Adipocyte (in vitro differentiated cells): ENCODE data around the gene SIK3.
A peak's percentile ranks its signal among the peaks of the same experiment; 100 is the strongest.

Experiments used
- DNase-seq: peaks from one replicate; pipeline ENCODE4 v3.0.0-alpha.2; 2015; ENCODE audit warnings: low read depth
- H3K27me3 ChIP-seq: replicated peaks from 2 replicates; pipeline ENCODE4 v1.7.0; 2013; ENCODE audit warnings: mild to moderate bottlenecking, low read length, moderate library complexity; ENCODE audit not compliant: control insufficient read depth, insufficient read depth
- H3K36me3 ChIP-seq: 2 replicates; pipeline ENCODE4 v1.7.0; 2013; ENCODE audit warnings: low read length, mild to moderate bottlenecking, moderate library complexity; ENCODE audit not compliant: control insufficient read depth, insufficient read depth, severe bottlenecking
- H3K4me1 ChIP-seq: 2 replicates; pipeline ENCODE4 v1.7.0; 2013; ENCODE audit warnings: mild to moderate bottlenecking, low read length, moderate library complexity; ENCODE audit not compliant: control insufficient read depth, insufficient read depth
- H3K4me3 ChIP-seq: 2 replicates; pipeline ENCODE4 v1.7.0; 2013; ENCODE audit warnings: mild to moderate bottlenecking, low read length, moderate library complexity
- H3K9ac ChIP-seq: 2 replicates; pipeline ENCODE4 v1.7.0; 2013; ENCODE audit warnings: mild to moderate bottlenecking, low read length, moderate library complexity
- H3K9me3 ChIP-seq: 2 replicates; pipeline ENCODE4 v1.7.0; 2013; ENCODE audit warnings: mild to moderate bottlenecking, low read length, moderate library complexity; ENCODE audit not compliant: control insufficient read depth

The SIK3 gene

DNA sequence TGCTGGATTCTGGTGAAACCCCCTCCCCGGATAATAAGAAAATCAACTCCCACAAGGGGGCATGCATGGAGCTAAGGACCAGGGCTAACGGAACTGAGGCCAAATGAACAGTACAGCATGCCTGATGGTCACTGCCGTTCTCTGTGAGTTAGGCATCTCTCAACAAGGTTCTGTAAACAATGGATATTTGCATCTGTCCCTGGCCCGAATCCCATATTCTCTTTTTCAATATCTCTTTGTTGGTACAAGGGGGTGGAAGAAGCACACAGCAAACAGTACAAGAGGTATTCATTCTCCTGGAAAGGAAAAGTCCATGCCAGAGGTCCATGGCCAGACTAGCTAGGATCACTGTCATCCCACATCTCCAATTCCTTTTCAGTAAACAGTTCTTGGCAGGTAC, 228.6 kb downstream of the SIK3 start:
- Histone ChIP-seq H3K36me3 (peaks cover 54% of the 10 kb centered on the region), H3K9me3 (no peaks in the 10 kb centered on the region), H3K9ac (no peak overlapping the region), H3K4me1 (peaks cover 56% of the 10 kb centered on the region), H3K27me3 (no peaks in the 10 kb centered on the region), H3K4me3 (no peak overlapping the region)
- DNase-seq = no peak

DNA sequence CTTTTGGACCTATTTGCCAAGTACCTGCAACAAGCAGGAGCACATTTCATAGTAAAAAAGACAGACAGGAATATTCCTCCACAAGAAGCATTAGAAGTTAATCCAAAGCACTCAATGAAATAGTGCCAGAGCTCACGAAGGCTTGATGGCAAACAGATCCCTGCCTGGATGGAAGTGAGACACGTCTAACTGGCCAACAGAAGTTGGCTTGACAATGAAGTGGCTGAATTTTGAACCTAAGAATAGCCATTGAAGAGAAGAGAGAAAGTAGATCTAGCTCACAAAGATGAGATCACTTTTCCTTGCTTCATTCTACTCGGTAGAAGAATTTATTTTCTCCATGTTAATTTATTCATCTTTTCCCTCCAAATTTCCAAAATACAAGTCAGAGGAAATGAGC, 230.2 kb downstream of the SIK3 start:
- Histone ChIP-seq H3K9me3 (no peaks in the 10 kb centered on the region), H3K4me3 (no peak overlapping the region), H3K36me3 (peaks cover 62% of the 10 kb centered on the region), H3K9ac (no peak overlapping the region), H3K27me3 (no peaks in the 10 kb centered on the region), H3K4me1 (peaks cover 50% of the 10 kb centered on the region)
- no peak for DNase-seq

GRCh38 chr11:116867619-116868018, 230.6 kb downstream of the SIK3 start:
- DNase-seq = no peak
- peaks cover 58% of the 10 kb centered on the region for H3K36me3 ChIP-seq
- no peaks in the 10 kb centered on the region for H3K9me3 ChIP-seq
- H3K27me3 ChIP-seq = no peaks in the 10 kb centered on the region
- H3K4me3 ChIP-seq = no peak overlapping the region
- no peak overlapping the region for H3K9ac ChIP-seq
- H3K4me1 ChIP-seq = peaks cover 50% of the 10 kb centered on the region

DNA sequence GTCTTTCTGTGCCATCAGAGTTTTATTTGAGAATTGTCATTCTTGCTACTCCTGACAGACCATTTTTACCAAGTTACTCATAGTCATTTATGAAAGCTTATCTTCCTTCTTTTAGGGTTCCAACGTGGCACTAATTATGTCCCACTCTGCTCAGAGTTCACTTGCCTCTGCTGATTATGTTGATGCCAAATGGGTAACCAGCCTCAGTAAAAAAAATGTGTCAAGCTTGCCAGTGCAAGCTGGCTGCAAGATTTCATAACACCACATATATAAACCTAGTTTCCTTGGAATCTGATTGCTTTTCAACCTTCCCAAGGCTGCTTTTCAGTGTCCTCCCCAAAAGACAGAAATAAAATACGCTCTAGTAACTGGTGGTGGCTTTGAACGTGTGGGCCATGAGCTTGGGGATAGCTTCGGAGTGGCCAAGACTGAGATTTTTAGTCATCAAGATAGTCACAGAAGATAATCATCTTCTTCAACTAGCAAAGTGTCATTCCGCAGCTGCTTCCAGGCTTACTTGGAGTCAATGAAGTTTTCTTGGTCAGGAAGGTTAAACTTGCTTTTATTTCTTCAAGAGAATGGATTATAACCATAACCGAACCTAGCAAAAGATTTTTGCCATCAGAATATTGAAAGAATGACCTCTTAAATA, 231.3 kb downstream of the SIK3 start:
- H3K27me3 ChIP-seq = no peaks in the 10 kb centered on the region
- peaks cover 50% of the 10 kb centered on the region for H3K4me1 ChIP-seq
- DNase-seq = peak; percentile 18
- H3K4me3 ChIP-seq = no peak overlapping the region
- H3K9me3 ChIP-seq = no peaks in the 10 kb centered on the region
- H3K36me3 ChIP-seq = peaks cover 57% of the 10 kb centered on the region
- H3K9ac ChIP-seq = peak overlapping the region; percentile 73

DNA sequence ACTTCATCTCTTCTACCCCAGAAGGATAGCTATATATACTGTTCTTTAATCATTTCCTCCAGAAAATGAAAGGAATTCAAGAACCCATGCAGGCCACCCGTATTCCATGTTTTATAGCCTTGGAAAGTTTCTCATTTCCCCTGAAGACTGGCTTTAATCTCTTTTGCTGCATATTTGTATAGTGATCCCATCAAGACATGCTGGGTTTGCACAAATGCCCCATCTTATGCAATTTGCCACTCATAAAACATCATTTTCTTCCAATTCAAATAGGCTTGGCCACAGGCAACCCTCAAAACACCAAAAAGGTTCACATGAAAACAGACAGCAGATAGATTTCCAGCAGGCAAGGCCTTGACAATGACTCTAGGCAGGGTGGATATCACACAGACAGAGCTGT, 232.5 kb downstream of the SIK3 start:
- H3K9ac ChIP-seq = peak overlapping the region; percentile 73
- no peaks in the 10 kb centered on the region for H3K27me3 ChIP-seq
- H3K4me3 ChIP-seq = peak overlapping the region; percentile 25
- H3K4me1 ChIP-seq = peaks cover 39% of the 10 kb centered on the region
- H3K36me3 ChIP-seq = peaks cover 67% of the 10 kb centered on the region
- peak; percentile 40 for DNase-seq
- H3K9me3 ChIP-seq = no peaks in the 10 kb centered on the region

DNA sequence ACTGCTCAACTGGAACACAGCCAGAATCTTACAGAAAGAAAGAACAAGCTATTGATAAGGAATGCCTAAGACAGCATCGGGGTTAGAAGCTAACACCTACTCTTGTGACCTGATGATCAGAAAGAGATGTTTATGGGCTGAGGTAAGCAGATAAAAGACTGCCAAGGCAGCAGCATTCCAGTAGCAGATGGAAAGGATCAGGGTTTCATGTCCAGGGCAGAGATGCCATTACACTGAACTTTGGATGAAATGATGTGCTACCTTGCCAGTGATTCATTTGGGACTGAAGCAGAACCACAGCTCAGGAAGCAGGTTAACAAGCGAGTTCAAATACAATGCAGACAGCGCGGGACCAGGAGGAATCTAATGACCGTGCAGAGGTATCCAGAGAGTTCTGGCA, 233.7 kb downstream of the SIK3 start:
- H3K36me3 ChIP-seq = peaks cover 66% of the 10 kb centered on the region
- peaks cover 39% of the 10 kb centered on the region for H3K4me1 ChIP-seq
- no peak overlapping the region for H3K4me3 ChIP-seq
- no peaks in the 10 kb centered on the region for H3K27me3 ChIP-seq
- H3K9ac ChIP-seq = no peak overlapping the region
- no peak for DNase-seq
- H3K9me3 ChIP-seq = no peaks in the 10 kb centered on the region

DNA sequence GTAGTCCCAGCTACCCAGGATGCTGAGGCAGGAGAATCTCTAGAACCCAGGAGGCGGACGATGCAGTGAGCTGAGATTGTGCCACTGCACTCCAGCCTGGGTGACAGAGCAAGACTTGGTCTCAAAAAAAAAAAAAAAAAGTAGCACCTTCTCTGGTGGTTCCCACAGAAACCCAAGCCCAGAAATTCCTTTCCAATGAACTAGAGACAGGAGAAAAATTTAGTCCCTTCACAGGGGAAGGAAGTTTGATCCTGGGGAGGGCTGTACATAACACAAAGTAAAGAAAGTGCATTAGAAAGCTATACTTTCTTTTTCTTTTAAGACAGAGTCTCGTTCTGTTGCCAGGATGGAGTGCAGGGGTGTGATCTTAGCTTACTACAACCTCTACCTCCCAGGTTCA, 235.3 kb downstream of the SIK3 start:
- H3K27me3 ChIP-seq = no peaks in the 10 kb centered on the region
- H3K36me3 ChIP-seq = peaks cover 68% of the 10 kb centered on the region
- no peak overlapping the region for H3K4me3 ChIP-seq
- no peak for DNase-seq
- peaks cover 39% of the 10 kb centered on the region for H3K4me1 ChIP-seq
- no peaks in the 10 kb centered on the region for H3K9me3 ChIP-seq
- H3K9ac ChIP-seq = no peak overlapping the region

DNA sequence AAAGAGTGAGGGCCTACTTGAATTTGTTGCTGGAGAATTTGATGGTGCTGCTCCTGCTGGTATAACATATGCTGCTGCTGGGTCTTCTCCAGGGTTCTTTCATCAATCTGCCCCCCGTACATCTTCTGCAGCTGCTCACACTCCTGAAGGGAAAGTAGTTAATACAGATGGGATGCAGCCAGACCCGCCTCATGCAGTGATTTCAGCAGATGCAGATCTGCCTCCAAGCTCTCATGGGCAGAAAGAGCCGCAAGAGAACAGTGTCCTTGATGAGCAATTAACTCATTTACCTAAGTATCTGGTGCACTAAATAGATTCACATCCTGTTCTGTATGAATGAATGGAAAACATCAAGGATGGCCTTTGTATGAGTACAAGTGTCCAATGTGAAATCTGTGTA, 236.0 kb downstream of the SIK3 start:
- H3K36me3 ChIP-seq = peaks cover 66% of the 10 kb centered on the region

DNA sequence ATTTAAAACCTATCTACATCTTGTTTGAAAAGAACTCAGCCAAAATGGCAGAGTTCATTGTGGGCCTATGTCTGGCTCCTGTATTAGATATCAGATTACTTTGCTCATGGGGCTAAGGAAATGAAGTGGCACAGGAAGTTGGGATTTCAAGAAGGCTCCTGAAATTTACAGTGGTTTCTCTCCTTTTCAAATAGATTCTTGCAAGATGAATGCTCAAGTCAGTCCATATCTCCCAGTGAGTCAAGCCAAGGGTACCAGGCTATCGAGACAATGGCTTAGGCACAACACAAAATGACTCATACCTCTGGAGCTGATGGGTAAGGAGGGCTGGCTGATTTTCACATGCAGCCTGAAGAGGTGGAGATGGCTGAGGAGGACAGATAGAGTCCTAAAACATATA, 236.7 kb downstream of the SIK3 start:
- H3K4me3 ChIP-seq = no peak overlapping the region
- H3K4me1 ChIP-seq = peaks cover 39% of the 10 kb centered on the region
- H3K36me3 ChIP-seq = peaks cover 65% of the 10 kb centered on the region
- DNase-seq = peak; percentile 13
- no peaks in the 10 kb centered on the region for H3K9me3 ChIP-seq
- no peaks in the 10 kb centered on the region for H3K27me3 ChIP-seq
- no peak overlapping the region for H3K9ac ChIP-seq

More for the DNA sequence above, 236.0 kb downstream of the SIK3 start:
- no peak overlapping the region for H3K4me3 ChIP-seq
- peaks cover 39% of the 10 kb centered on the region for H3K4me1 ChIP-seq
- no peaks in the 10 kb centered on the region for H3K9me3 ChIP-seq
- H3K9ac ChIP-seq = no peak overlapping the region
- no peak for DNase-seq
- H3K27me3 ChIP-seq = no peaks in the 10 kb centered on the region

GRCh38 chr11:116860303-116860702, 237.9 kb downstream of the SIK3 start:
- Histone ChIP-seq H3K36me3 (peaks cover 65% of the 10 kb centered on the region), H3K4me1 (peaks cover 33% of the 10 kb centered on the region), H3K27me3 (no peaks in the 10 kb centered on the region), H3K9ac (no peak overlapping the region), H3K4me3 (no peak overlapping the region), H3K9me3 (no peaks in the 10 kb centered on the region)
- DNase-seq = no peak

- H3K4me1 ChIP-seq = peaks cover 22% of the 10 kb centered on the region
- H3K9me3 ChIP-seq = no peaks in the 10 kb centered on the region
- H3K36me3 ChIP-seq = peaks cover 60% of the 10 kb centered on the region
- H3K27me3 ChIP-seq = no peaks in the 10 kb centered on the region
- no peak overlapping the region for H3K9ac ChIP-seq
- no peak overlapping the region for H3K4me3 ChIP-seq
- no peak for DNase-seq
Measured at GRCh38 chr11:116859175-116859574, 239.1 kb downstream of the SIK3 start.

DNA sequence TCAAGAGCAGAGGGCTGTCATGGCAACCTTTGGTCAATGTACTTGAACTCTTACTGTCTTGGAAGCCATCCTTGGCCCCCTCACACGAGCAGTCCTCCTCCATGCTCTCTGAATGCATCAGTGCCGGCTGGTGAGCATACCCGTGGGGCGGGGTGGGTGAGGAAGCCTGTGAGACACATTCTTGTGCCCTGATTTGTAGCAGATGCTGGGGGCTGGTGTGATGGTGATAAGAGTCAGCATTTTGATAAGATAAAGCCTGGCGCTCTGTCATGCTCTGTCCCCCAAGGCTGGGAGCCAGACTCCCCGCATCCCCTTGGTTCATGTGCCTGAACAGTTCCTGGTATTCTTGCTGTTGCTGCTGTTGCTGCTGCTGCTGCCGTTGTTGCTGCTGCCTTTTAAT, 240.3 kb downstream of the SIK3 start:
- no peak for DNase-seq
- Histone ChIP-seq H3K27me3 (no peaks in the 10 kb centered on the region), H3K4me3 (no peak overlapping the region), H3K9me3 (no peaks in the 10 kb centered on the region), H3K36me3 (peaks cover 48% of the 10 kb centered on the region), H3K4me1 (peaks cover 35% of the 10 kb centered on the region), H3K9ac (no peak overlapping the region)
